Gastroesophageal sphincter (tissue), 4 donors: Measurements from ENCODE around the gene VEZF1. TPM values are rescaled to one million over a fixed set of nuclear protein-coding genes. Genes with fewer than 3 reads are reported as not detected.

Experiments used
- ATAC-seq: fragments of 150-250 bp; one replicate; pipeline ENCODE4 v1.9.1; 2016; ENCODE audit warnings: mild to moderate bottlenecking, moderate library complexity
- H3K27ac ChIP-seq, 4 donors: fragments of 200-600 bp; sonication (generic) in 3 of 4; 1 replicate in 3 of 4; 2 replicates in 1 of 4; pipeline ENCODE4 v1.5.1; 2016 to 2019
- H3K27me3 ChIP-seq: fragments of 200-600 bp; sonication (generic); one replicate; pipeline ENCODE4 v1.5.1; 2019
- H3K36me3 ChIP-seq, 2 donors: fragments of 200-600 bp; sonication (generic); one replicate each; pipeline ENCODE4 v1.5.1; 2019; ENCODE audit warnings: control low read depth in 1 of 2
- H3K4me1 ChIP-seq, 3 donors: fragments of 200-600 bp; sonication (generic); 1 replicate in 2 of 3; 2 replicates in 1 of 3; pipeline ENCODE4 v1.5.1; 2016 to 2019; ENCODE audit warnings: control low read depth in 2 of 3
- H3K4me3 ChIP-seq, 2 donors: fragments of 200-600 bp; sonication (generic); one replicate each; pipeline ENCODE4 v1.5.1; 2019; ENCODE audit warnings: mild to moderate bottlenecking in 1 of 2, moderate library complexity in 1 of 2
- H3K9me3 ChIP-seq, 3 donors: fragments of 200-600 bp; sonication (generic); one replicate each; pipeline ENCODE4 v1.5.1; 2017 to 2019; ENCODE audit warnings: control low read depth in 2 of 3
- CTCF ChIP-seq, 4 experiments: fragments of 200-600 bp in 2 of 4; fragments of 450-650 bp in 2 of 4; sonication (generic) in 1 of 4; IDR thresholded peaks; one replicate each; pipeline ENCODE4 v1.5.1; 2017 to 2019; ENCODE audit warnings: antibody characterized with exemption in 4 of 4, mild to moderate bottlenecking in 2 of 4, moderate library complexity in 2 of 4
- EP300 ChIP-seq: sonication (generic); formaldehyde crosslinking; IDR thresholded peaks from one replicate; pipeline ENCODE4 v1.6.1; 2017; ENCODE audit warnings: antibody characterized with exemption, mild to moderate bottlenecking
- POLR2A ChIP-seq, 2 donors: fragments of 450-650 bp; IDR thresholded peaks; one replicate each; pipeline ENCODE4 v1.6.1; 2017; ENCODE audit warnings: antibody characterized with exemption in 2 of 2, mild to moderate bottlenecking in 2 of 2, moderate library complexity in 1 of 2
- POLR2AphosphoS5 ChIP-seq: sonication (generic); formaldehyde crosslinking; IDR thresholded peaks from one replicate; pipeline ENCODE4 v1.6.1; 2017; ENCODE audit warnings: antibody characterized with exemption
- WGBS, 2 donors: methylation state at CpG; one replicate each; pipeline ENCODE4 v1.1.5; 2018; ENCODE audit warnings: low coverage in 1 of 2; 5-methylcytosine and 5-hydroxymethylcytosine counted together
- total RNA-seq, 4 donors: library from RNA; depleted of rRNA; stranded (reverse); fragments of >200 nt; gene quantifications; one replicate each; pipeline ENCODE4 v1.1.0, GENCODE V29; 2016

The VEZF1 gene
- total RNA-seq, 4 donors from 2014 or later, result 115 to 148 (median 132) TPM

GRCh38 chr17:58006560-58006923, 18.5 kb upstream of the VEZF1 start:
- WGBS, 2 donors, result 0% methylated on average over 6 of the region's 20 CpGs; no CpG with 5 or more reads in 1 of the 2 donors
- peak overlapping the region; percentile 92 to 99 (median 96) for H3K27ac ChIP-seq
- H3K9me3 ChIP-seq, result no peaks in the 10 kb centered on the region
- H3K4me1 ChIP-seq, result peaks cover 22 to 59% (median 29%) of the 10 kb centered on the region in 3 donors
- H3K4me3 ChIP-seq, result peak overlapping the region; percentile 81
- peak; percentile 49 for ATAC-seq
- TF ChIP-seq CTCF (IDR thresholded peaks at IDR 0.05), result no peak
- no peak for TF ChIP-seq POLR2AphosphoS5
- TF ChIP-seq EP300, result no peak
- no peak for TF ChIP-seq POLR2A (IDR thresholded peaks at IDR 0.05)
- peaks cover 0 to 39% of the 10 kb centered on the region in 2 donors for H3K36me3 ChIP-seq
- no peaks in the 10 kb centered on the region for H3K27me3 ChIP-seq

GRCh38 chr17:58005728-58006559, 17.9 kb upstream of the VEZF1 start:
- no peak for ATAC-seq
- H3K9me3 ChIP-seq, result no peaks in the 10 kb centered on the region
- peak overlapping the region; percentile 92 to 99 (median 96) for H3K27ac ChIP-seq
- WGBS, 2 donors, result 5 to 9% methylated on average over 13 to 24 of the region's 36 CpGs
- peak overlapping the region; percentile 81 for H3K4me3 ChIP-seq
- peaks cover 22 to 65% (median 29%) of the 10 kb centered on the region in 3 donors for H3K4me1 ChIP-seq
- H3K36me3 ChIP-seq, result peaks cover 0 to 41% of the 10 kb centered on the region in 2 donors
- no peaks in the 10 kb centered on the region for H3K27me3 ChIP-seq
- TF ChIP-seq CTCF (IDR thresholded peaks at IDR 0.05) (no peak), POLR2AphosphoS5 (no peak), POLR2A (IDR thresholded peaks at IDR 0.05) (no peak), EP300 (no peak)

- ATAC-seq, result no peak
- Histone ChIP-seq H3K27me3 (no peaks in the 10 kb centered on the region), H3K4me3 (peak overlapping the region; percentile 81), H3K27ac (peak overlapping the region; percentile 92 to 99 (median 96)), H3K9me3 (no peaks in the 10 kb centered on the region), H3K4me1 (peaks cover 22 to 73% (median 29%) of the 10 kb centered on the region in 3 donors), H3K36me3 (peaks cover 0 to 48% of the 10 kb centered on the region in 2 donors)
- TF ChIP-seq EP300 (no peak), POLR2A (IDR thresholded peaks at IDR 0.05) (no peak), CTCF (IDR thresholded peaks at IDR 0.05) (no peak), POLR2AphosphoS5 (no peak)
- 31 to 38% methylated on average over 7 to 12 of the region's 12 CpGs for WGBS, 2 donors
Measured at GRCh38 chr17:58005031-58005727, 17.1 kb upstream of the VEZF1 start.

- TF ChIP-seq CTCF (IDR thresholded peaks at IDR 0.05) (no peak), POLR2AphosphoS5 (no peak), EP300 (no peak), POLR2A (IDR thresholded peaks at IDR 0.05) (no peak)
- no peak for ATAC-seq
- Histone ChIP-seq H3K4me1 (peaks cover 22 to 83% (median 29%) of the 10 kb centered on the region in 3 donors), H3K4me3 (peak overlapping the region in 1 of 2 donors; percentile 81), H3K27ac (peak overlapping the region in 2 of 4 donors; percentile 12 to 92), H3K9me3 (no peaks in the 10 kb centered on the region), H3K36me3 (peaks cover 0 to 54% of the 10 kb centered on the region in 2 donors), H3K27me3 (no peaks in the 10 kb centered on the region)
- WGBS, 2 donors, result 58 to 71% methylated on average over 3 of the region's 3 CpGs
Measured at GRCh38 chr17:58004060-58004459, 16.0 kb upstream of the VEZF1 start.
